AG04449 (cell line): ENCODE data around the gene YDJC.

ENCODE experiments used
- CTCF ChIA-PET: fragments of 350-600 bp; formaldehyde crosslinking; extraction: SDS; loops from one replicate; lab custom pipeline; 2021; ENCODE audit warnings: antibody characterized with exemption; lab: Yijun Ruan, JAX
- POLR2A ChIA-PET: fragments of 400-600, 350-600 bp; formaldehyde crosslinking; extraction: SDS; loops from one replicate; lab custom pipeline; 2020; ENCODE audit warnings: antibody characterized with exemption, inconsistent platforms; lab: Yijun Ruan, JAX
- DNase-seq: peaks from one replicate; pipeline ENCODE4 v3.0.0-alpha.2; 2010; ENCODE audit warnings: low read depth, low spot score
- H3K4me3 ChIP-seq: 2 replicates; pipeline ENCODE4 v1.5.1; 2011; ENCODE audit warnings: low read depth, mild to moderate bottlenecking, control low read depth, low read length
- CTCF ChIP-seq: IDR thresholded peaks from one replicate; pipeline ENCODE4 v1.5.1; 2011; ENCODE audit warnings: mild to moderate bottlenecking, moderate library complexity, low read length, control low read depth, inconsistent platforms; ENCODE audit not compliant: insufficient read depth; ENCODE audit errors: missing control alignments

The YDJC gene

GRCh38 chr22:21593406-21594232 is 36.2 kb downstream of the YDJC start:
- DNase-seq = no peak
- peak; percentile 4 for TF ChIP-seq CTCF
- no peak overlapping the region for H3K4me3 ChIP-seq
- ChIA-PET CTCF (interaction anchor here (0.8 to 2.3 kb wide), 10 partner anchors 8 to 53 kb away, joined by 3 to 7 read pairs (median 3); partner anchors contain the start of gene YDJC), POLR2A (no interaction called here)

GRCh38 chr22:21592422-21592821 is 37.4 kb downstream of the YDJC start:
- no peak for DNase-seq
- TF ChIP-seq CTCF = no peak
- CTCF ChIA-PET = interaction anchor here (0.9 to 2.0 kb wide), 7 partner anchors 10 to 54 kb away, joined by 3 to 7 read pairs (median 4); partner anchors contain the start of gene YDJC
- POLR2A ChIA-PET = no interaction called here
- H3K4me3 ChIP-seq = no peak overlapping the region

- TF ChIP-seq CTCF = no peak
- CTCF ChIA-PET = interaction anchor here (1.8 kb wide), 1 partner anchor 55 kb away, joined by 7 read pairs; no protein-coding TSS in a partner anchor
- POLR2A ChIA-PET = no interaction called here
- no peak overlapping the region for H3K4me3 ChIP-seq
- DNase-seq = no peak
These were observed 38.1 kb downstream of the YDJC start for GRCh38 chr22:21591695-21592094.

- H3K4me3 ChIP-seq = no peak overlapping the region
- ChIA-PET POLR2A (no interaction called here), CTCF (no interaction called here)
- no peak for DNase-seq
- no peak for TF ChIP-seq CTCF
These were observed 38.8 kb downstream of the YDJC start for GRCh38 chr22:21590809-21591641.

GRCh38 chr22:21589396-21589795 is 40.4 kb downstream of the YDJC start:
- H3K4me3 ChIP-seq = no peak overlapping the region
- TF ChIP-seq CTCF = no peak
- ChIA-PET POLR2A (no interaction called here), CTCF (no interaction called here)
- DNase-seq = no peak
